Activated CD4-positive, alpha-beta T cell treated with anti-CD3 and anti-CD28 coated beads for 1 hour (primary cell): ENCODE results near the gene DLG4.

ENCODE experiments used
- DNase-seq: peaks from one replicate; pipeline ENCODE4 v3.0.0-alpha.2; 2020

DLG4 gene

DNA sequence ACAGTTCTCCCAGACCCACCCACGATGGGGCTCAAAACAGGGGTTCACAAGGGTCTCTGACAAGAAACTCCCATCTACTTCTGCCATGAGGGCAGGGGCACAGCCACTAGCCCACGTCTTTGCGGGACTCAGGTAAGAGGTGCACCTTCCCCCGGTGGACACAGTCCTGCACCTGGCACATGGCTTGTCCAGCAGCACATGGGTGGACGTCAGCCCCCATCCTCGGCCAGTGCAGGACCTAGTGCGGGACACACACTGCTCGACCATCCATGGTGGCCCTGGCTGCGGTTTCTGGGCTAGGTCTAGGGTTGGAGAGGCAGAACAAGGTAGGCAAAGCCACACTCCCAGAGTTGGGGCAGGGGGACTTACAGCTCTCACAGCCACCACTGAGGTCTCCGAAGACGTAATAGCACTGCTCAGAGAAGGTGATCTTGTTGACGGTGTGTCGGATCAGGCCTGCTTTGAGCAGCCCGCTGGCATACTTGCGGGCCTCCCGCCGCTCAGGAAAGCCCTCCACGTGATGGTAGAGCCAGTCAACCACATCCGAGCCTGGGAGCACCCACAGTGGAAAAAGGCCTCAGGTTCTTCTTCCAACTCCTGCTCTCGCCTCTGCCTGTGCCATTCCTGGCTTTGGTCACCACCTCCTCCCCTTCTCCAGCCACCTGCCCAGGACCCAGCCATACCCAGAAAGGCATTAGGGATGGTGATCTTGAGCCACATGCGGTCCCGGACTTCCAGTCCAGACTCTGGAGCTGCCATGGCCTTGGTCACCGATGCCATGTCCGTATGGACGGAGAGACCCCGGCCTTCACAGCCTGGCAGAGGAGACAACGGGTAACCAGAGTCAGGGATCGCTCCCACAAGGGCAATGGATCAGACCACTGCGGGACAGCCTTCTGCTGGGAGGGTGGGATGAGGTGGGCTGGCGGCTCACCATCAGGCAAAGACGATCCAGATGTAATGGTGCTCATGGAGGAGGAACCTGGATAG is 7.4 kb upstream of the DLG4 start:
- DNase-seq, result no peak

DNA sequence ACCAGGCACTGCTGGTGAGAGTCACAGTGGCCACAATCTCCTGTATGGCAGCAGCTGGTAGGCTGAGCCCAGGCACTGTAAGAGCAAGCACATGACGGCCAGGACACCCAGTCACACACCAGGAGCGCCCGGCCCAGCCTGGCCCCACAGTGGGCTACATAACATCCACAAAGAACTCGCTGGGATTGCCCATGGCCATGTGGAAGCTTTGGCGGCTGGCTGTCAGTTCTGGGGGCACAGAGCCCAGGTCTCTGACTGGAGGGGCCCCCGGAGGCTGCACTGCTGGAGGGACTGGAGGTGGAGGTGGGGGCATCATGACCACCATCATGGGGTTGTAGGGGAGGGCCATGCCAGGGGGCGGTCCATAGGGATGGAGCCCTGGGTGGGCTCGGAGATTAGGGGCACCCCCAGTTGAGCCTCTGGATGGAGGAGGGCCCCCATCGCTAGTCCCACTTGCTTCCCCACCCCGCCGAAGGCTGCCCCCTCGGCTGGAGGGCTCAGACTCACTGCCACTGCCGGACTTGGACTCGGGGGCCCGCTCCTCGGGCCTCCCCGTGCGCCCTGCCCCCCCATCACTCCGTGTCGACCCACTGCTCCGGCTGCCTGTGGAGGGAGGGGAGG is 6.2 kb upstream of the DLG4 start:
- no peak for DNase-seq

DNA sequence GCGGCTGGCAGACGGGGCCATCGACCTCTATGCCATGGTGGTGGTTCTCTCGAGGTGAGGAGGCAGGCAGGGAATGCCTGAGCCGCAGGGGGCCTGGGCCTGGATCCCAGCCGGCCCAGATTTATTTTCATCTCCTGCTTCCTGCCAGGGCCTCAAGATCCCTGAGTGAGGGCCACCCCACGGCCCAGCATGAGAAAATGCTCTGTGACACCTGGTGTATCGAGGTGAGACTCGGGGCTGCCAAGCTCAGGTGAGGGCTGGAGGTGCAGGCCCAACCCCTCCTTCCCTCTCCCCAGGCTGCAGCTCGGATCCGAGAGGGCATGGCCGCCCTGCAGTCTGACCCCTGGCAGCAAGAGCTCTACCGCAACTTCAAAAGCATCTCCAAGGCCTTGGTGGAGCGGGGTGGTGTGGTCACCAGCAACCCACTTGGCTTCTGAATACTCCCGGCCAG is 5.0 kb upstream of the DLG4 start:
- DNase-seq, result no peak

DNA sequence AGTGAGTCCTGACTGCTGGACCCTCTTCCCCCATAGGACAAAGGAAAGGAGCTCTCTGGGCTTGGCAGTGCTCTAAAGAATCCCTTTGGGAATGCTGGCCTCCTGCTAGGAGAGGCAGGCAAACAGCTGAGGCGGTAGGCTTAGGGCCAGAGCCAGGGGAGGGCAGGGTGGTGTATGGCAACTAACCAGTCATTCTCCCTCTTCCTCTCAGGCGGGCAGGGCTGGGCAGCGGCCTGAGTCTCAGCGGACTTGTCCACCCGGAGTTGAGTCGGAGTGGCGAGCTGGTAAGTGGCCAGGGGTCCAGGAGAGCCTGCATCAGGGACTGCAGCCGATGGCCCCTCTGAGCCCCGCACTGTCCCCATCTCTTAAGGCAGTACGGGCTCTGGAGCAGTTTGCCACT is 4.5 kb upstream of the DLG4 start:
- no peak for DNase-seq

DNA sequence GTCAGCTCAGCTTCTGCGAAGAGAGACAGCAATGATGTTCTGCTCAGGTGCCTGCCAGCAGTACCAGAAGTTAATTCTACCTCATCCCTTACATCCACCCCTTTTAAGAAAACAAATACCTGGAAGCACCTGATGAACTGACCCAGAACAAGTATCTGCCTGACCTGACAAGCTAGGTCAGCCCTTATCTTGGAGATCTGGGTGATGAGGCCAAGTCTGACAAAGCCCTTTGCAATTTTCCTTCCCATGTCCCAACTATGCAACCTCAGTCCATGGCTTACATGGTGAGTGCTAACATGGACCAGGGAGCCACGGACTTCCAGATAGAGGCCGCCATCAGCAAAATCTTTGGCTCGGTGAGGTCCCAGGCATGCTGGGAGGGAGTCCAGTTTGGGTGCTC is 3.7 kb upstream of the DLG4 start:
- no peak for DNase-seq

DNA sequence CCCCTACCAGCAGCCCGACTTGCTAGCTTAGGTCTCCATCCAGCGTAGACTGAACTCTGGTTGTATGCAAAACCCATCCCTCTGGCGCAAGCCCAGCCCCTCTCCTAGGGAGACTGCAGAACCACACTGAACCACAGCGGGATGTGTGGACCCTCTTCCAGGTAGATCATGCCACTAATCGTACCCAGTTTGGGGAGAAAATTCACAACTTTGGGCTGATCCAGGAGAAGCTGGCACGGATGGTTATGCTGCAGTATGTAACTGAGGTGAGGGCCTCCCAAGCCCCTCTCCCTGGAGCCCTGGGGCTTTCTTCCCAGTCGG is 3.3 kb upstream of the DLG4 start:
- DNase-seq, result no peak

DNA sequence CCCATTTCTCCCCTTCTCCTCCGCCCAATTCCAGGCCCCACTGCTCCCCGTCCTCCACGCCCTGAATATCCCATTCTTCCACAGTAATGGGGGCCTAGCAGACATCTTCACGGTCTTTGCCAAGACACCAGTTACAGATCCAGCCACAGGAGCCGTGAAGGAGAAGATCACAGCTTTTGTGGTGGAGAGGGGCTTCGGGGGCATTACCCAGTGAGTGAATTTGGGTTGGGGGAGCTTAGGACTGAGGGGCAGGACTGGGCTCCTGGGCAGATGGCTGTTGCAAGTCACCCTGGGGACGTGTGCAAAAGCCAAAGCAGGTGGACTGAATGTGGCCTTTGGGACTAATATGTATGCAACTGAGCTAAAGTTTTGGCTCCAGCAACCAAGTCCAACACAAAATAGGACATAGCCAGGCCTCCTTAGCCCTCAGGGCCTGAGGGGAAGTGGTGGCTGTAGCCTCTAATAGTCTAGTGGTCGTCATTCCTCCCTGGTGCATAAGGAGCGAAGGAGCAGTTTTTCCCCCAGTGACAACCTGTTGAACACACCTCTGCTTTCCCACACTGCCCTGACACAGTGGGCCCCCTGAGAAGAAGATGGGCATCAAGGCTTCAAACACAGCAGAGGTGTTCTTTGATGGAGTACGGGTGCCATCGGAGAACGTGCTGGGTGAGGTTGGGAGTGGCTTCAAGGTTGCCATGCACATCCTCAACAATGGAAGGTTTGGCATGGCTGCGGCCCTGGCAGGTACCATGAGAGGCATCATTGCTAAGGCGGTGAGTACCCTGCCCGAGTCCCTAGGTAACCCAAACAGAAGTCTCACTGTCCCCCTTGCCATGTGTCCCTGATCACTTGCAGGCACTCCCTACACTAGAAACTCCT is 2.7 kb upstream of the DLG4 start:
- no peak for DNase-seq

DNA sequence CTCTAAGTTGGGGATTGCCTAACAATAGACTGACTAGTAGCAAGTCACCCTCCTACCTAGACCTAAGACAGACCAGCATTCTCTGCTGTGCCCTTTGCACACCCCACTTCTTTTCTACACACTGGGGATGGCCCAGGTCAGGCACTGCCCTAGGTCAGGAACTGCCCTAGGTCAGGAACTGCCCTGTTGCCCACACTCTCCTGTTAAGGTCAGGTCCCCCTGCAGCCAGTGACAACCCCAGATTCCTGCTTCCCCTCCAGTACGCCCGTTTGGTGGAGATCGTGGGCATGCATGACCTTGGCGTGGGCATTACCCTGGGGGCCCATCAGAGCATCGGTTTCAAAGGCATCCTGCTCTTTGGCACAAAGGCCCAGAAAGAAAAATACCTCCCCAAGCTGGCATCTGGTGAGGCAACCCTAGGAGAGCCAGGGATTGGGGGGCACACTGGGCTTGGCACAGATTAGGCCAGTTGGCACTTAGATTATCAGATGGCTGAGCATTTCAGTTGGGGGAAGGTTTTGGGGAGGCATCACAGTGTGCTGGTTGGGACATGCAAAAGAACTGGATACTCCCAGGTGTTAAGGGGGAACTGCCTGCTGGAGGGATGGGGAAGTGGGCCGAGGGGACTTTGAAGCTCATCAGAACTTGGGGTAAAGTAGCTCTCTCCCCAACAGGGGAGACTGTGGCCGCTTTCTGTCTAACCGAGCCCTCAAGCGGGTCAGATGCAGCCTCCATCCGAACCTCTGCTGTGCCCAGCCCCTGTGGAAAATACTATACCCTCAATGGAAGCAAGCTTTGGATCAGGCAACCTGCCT is 1.8 kb upstream of the DLG4 start:
- DNase-seq, result no peak

DNA sequence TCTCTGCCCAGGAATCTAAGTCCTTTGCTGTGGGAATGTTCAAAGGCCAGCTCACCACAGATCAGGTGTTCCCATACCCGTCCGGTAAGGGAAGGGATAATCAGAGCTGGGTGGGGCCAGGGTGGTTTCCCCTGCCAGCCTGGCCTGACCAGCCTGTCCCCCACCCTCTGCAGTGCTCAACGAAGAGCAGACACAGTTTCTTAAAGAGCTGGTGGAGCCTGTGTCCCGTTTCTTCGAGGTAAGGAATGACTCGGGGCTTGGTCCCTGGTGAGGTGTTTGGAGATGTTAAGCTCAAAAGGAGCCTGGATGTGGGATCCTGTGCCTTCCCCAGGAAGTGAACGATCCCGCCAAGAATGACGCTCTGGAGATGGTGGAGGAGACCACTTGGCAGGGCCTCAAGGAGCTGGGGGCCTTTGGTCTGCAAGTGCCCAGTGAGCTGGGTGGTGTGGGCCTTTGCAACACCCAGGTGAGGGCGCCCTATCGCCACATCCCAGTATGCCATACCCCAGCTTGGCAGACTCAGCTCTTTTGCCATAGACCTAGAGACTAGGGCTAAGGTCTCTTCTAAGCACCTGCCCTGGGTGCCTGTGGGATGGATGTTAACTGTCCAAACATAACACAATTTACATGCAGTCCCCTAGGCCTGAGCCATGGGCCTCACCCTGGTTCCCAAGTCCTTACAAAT is 1.1 kb upstream of the DLG4 start:
- DNase-seq, result peak; percentile 47

DNA sequence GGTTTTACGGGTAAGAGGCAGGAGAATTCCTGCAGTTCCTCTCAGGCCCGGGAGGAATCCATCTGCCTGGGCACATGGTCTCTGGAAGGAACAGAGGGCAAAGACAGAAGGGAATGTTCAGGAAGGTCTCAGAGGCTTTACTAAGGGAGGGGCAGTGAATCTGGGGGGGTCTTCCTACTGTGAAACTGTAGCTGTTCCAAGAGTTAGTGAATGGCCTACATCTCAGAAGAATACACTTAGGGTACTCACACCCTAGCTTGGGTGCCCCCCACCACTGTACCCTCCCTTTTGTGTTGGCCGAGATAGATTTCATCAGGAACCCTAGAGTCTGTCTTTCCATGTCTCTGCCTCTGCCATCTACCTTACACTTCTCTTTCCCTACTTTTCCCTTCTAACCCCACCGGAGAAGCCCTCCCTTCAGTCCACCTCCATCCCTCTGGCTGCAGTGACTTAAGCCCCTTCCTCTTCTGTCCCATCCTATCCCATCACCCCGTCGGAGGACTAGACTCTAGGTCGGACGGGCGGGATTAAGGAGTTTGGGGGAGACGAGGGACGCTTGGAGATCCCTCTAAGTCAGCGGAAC is 316 bp downstream of the DLG4 start:
- DNase-seq, result no peak

DNA sequence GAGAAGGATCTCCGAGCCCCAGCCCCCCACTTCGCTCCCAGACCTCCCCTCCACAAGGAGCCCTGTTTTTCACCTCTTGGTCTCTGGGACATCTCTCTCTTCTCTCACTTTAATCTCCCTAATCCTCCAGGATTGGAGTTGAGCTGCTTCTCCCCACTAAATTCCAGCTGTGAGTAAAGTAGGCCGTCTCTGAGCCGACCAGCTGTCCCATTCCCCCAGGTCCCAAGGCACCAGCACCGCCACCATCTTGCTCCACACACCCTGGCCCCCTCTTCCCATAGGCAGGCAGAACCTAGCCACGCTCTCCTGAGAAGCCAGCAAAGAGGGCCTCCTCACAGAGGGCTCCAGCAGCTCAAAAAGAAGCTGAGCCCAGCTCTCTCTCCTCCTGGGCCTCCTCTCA is 878 bp downstream of the DLG4 start:
- no peak for DNase-seq

DNA sequence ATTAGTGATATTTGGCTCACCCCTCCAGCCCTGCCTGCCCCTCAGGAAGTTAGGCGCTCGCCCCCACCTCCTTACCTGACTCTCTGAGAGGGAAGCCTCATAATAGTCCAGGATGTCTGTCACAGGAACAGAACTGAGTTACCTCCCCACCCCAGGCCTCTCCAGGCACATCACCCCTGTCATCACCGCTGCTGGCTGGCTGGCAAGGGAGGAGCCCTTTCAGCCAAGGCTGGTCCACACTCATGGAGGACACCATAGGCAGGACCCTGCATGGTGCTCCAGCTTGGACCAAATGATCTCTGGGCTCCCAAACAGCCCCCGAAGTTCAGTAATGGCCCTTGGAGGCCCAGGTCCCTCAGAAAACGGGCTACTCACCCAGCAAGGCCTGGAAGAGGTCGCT is 1.5 kb downstream of the DLG4 start:
- DNase-seq, result no peak

DNA sequence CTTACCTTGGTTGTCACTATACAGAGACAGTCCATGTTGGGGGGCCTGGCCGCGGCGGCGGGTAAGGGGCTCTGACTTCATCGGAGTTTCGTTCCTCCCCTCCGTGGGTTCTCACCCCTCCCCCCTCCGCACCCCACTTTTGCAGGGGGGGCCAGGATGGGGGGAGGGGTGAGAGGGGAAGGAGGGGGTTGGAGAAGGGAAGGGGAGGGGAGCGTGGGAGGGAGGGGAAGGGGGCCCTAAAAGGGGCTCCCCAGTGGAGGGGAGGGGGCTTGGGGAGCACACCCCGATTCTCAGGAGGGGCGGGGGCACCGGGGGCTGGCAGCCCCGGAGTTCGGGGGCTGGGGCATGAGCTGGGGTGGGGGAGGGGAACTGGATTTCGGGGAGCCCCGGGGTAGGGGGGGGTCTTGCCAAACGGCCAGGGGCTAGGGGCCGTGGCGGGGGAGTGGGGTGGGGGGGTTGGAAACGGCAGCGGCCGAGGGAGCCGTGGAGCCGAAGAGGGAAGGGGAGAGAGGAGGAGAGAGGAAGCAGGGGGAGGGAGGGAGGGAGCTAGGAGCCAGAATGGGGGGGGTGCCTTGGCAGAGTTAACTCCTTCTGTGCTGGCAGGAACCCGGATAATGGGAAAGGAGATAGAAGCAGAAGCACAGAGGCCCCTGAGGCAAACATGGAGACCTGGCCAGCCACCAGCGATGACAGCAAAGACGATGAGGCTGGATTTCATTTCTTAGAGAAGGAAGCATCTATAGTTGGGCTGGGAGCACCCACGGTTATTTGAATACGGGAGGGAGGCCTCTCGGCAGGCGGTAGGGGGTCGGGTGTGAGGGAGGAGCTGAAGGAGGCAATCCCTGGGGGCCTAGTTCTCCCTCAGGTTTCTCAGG is 2.3 kb downstream of the DLG4 start:
- DNase-seq, result no peak

DNA sequence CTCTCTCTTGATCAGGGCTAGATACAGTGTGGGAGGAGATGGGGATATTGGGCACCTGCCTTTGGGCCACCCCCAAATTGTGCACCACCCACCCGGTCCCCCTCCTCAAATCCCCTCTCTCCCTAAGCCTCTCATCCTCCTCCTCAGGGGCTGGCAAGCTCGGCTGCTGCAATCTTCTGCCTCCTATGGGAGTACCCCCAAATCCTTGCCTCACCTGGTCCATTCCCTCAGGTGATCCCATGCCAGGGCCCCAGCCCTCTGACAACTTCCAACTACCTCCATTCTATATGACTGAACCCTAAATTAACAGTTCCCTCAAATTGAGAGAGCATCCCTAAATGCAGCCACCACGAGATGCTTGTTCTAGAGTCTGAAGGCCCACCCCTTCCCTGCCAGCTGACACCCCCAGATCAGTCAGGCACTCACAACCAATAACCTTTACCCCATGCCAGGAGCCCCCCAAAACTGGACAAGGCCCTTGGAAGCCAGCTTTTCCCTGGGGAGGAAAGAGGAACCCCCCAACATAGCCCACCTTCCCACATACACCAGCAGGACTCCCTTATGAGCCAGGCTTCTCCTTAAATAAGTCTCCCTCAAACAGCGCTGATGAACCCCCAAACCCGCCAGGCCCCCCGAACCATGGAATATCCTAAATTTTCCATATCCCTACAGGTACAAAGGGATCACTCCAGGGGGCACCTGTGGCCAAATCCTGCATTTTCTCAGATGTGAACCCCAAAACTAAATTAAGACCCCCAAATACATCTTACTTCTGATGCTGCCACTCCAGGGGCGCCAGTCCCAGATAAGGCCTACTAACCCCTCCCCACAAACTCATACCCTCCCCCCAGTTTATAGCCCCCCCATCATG is 3.2 kb downstream of the DLG4 start:
- no peak for DNase-seq

DNA sequence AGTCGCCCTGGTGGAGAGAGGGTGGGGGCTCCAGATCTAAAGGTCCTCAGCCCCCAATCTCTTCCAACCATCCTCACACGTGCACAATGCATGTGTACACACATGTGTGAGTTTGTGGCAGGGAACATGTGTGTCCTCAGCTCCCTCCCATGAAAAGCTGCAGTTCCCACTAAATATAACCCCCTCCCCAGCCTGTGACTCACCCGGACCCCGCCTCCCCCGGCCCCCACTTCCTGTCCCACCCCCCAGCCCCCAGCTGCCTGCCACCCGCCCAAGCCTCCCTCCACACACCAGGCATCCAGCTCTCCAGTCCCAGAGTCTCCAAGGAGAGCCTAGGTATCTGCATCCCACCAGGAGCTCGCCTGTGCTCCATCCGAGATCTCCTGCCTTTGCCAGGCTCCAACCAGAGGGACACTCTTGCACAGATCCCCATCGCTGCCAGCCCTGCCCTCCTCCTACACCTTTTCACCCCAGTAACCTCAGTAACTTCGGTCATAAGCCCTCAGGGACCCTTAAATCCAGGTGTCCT is 3.9 kb downstream of the DLG4 start:
- no peak for DNase-seq

DNA sequence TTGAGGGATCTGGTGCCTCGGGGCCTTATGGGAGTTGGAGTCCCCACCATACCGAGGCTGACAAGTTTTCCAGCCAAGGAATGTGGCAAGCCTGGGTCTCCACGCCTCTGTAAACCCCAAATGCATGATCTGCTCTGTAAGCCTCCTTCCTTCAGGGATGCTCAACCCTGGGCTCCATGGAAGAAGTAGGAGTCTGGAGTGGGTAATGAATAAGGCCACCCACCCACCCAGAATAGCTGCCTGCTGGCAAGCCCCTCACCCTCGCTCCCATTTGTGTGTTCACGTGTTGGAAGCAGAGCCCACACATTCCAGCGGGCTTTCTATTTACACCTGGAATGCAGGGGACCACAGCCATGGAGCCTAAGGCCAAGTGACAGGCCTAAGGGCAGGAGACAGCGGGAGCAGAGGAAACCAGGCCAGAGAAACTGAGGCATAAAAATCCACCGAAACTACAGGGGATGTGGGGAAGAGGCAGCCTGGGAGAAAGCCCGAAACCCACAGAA is 4.4 kb downstream of the DLG4 start:
- DNase-seq, result no peak

DNA sequence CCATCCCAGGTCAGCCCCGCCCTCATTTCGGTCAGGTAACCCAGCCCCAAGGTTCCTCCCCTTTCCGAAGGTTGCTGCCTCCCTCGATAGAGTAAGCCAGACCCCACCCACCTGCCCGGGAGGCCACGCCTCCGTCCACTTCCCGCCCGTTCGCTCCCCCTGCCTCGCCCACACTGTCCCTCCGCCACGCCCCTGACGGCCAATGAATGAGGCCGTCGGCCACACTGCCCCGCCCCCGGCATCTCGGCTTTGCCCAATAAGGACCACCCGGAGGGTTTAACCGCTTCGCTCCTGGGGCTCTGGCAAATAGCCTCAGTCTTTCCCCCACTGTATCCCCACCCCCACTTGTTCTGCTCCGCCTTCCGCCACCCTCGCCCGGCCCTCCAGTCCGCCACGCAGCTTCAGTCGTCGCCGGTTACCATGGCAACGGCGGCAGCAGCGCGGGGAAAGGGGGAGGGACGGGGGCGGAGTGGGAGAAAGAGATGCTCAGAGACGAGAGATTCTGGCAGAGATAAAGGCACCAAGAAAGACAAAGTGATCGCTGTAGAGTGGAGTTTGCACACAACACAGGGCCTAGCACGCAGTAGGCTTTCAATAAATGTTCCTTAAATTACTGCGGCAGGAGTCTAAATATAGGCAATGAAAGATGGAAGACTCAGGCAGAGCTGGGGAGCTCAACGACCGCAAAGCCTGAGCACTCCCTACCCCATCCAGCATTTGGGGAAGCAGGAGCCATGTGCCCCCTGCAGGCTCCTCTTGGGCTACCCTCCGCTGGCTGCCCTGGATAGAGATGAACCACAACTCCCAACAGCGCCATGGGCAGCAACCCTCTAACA is 5.1 kb downstream of the DLG4 start:
- DNase-seq, result peak; percentile 98

DNA sequence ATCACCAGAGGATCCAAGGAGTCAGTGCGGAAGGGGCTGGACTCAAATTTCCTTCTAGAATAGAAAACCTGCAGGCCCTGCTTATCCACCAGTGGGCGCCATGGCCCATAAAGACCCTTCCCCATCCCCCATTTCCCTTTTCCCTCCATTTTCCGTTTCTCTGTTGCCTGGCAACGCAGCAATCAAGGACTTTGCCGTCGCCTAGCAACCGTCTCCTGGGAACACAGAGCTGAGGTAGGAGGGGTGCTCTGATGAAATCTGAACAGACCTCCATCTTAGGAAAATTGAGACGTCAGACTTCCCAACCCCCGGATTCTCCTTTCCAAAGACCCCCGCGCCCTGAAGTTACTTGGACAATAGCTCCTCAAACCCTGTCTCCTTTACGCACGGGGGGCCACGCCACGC is 5.7 kb downstream of the DLG4 start:
- no peak for DNase-seq
